ENCODE results near the gene HBP1.

DNA sequence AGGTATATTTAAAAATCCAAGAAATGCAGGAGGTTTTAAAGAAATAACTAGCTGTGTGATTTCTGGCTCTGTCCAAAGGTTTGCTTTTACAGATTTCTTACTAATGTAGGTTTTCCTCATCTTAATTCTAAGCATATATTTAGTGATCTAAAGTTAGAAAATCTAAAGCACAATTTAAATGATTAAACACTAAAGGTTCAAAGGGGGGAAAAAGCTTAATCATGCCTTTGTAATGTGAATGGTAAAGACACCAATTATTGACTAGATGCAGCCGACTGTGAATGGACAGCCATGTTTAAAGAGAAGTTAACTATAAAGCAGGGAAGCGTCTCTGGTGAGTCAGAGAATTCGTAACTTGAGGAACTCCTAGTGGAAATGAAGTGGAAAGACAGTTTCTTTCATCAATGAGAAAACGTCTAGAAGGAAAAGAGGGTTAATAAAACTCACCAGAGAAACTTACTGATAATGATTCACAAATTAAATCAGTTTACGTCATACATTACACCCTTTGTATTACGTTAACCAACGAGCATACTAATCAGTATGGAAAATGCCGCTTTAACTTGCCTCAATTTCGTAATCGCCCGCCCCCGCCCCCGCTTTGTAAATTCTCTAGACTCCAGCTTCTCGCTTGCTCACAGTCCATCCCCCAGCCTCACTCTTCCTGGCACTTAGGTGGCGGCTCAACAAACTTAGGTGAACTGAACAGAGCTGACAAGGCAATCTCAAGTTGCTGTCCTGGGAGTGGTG is 1.1 kb upstream of the HBP1 start:
- TF ChIP-seq, protein P1, sequence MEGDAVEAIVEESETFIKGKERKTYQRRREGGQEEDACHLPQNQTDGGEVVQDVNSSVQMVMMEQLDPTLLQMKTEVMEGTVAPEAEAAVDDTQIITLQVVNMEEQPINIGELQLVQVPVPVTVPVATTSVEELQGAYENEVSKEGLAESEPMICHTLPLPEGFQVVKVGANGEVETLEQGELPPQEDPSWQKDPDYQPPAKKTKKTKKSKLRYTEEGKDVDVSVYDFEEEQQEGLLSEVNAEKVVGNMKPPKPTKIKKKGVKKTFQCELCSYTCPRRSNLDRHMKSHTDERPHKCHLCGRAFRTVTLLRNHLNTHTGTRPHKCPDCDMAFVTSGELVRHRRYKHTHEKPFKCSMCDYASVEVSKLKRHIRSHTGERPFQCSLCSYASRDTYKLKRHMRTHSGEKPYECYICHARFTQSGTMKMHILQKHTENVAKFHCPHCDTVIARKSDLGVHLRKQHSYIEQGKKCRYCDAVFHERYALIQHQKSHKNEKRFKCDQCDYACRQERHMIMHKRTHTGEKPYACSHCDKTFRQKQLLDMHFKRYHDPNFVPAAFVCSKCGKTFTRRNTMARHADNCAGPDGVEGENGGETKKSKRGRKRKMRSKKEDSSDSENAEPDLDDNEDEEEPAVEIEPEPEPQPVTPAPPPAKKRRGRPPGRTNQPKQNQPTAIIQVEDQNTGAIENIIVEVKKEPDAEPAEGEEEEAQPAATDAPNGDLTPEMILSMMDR (IDR thresholded peaks at IDR 0.05), result peak in 6 of 7 experiments; percentile 29 to 71 (median 52)
- TF ChIP-seq POLR2A (IDR thresholded peaks at IDR 0.05), result peak in 2 of 3 donors; percentile 69 to 73

Data from body of pancreas (tissue), 4 donors.